Measurements from ENCODE around the gene ULK4. TPM values are rescaled to one million over a fixed set of nuclear protein-coding genes. Genes with fewer than 3 reads are reported as not detected.

The ULK4 gene
- total RNA-seq, 4 donors from 2014 or later: 8.4 to 43.8 (median 20.8) TPM

GRCh38 chr3:41248525-41248924, 713.4 kb downstream of the ULK4 start:
- no peak for TF ChIP-seq POLR2A (IDR thresholded peaks at IDR 0.05)
- no peak for TF ChIP-seq CTCF (IDR thresholded peaks at IDR 0.05)
- no peak for DNase-seq
- Histone ChIP-seq H3K4me3 (no peak overlapping the region), H3K9me3 (no peaks in the 10 kb centered on the region), H3K27ac (no peak overlapping the region), H3K4me1 (no peaks in the 10 kb centered on the region), H3K27me3 (no peaks in the 10 kb centered on the region), H3K36me3 (peaks cover 0 to 4% (median 0%) of the 10 kb centered on the region in 3 donors)

- no peaks in the 10 kb centered on the region for H3K4me1 ChIP-seq
- no peaks in the 10 kb centered on the region for H3K27me3 ChIP-seq
- H3K36me3 ChIP-seq: peaks cover 0 to 4% (median 0%) of the 10 kb centered on the region in 3 donors
- no peak for DNase-seq
- no peak overlapping the region for H3K27ac ChIP-seq
- H3K9me3 ChIP-seq: no peaks in the 10 kb centered on the region
- no peak overlapping the region for H3K4me3 ChIP-seq
- TF ChIP-seq POLR2A (IDR thresholded peaks at IDR 0.05): no peak
These were observed 714.6 kb downstream of the ULK4 start for GRCh38 chr3:41247055-41248004.

- Histone ChIP-seq H3K9me3 (no peaks in the 10 kb centered on the region), H3K27me3 (no peaks in the 10 kb centered on the region), H3K4me3 (no peak overlapping the region), H3K4me1 (no peaks in the 10 kb centered on the region), H3K27ac (no peak overlapping the region), H3K36me3 (peaks cover 0 to 23% (median 0%) of the 10 kb centered on the region in 3 donors)
- DNase-seq: no peak
- TF ChIP-seq POLR2A (IDR thresholded peaks at IDR 0.05): no peak
- no peak for TF ChIP-seq CTCF (IDR thresholded peaks at IDR 0.05)
These were observed 717.1 kb downstream of the ULK4 start for GRCh38 chr3:41244620-41245336.

- no peak for DNase-seq
- Histone ChIP-seq H3K9me3 (no peaks in the 10 kb centered on the region), H3K27ac (no peak overlapping the region), H3K27me3 (no peaks in the 10 kb centered on the region), H3K36me3 (peaks cover 0 to 39% (median 4%) of the 10 kb centered on the region in 3 donors), H3K4me1 (no peaks in the 10 kb centered on the region), H3K4me3 (no peak overlapping the region)
- TF ChIP-seq POLR2A (IDR thresholded peaks at IDR 0.05): no peak
- TF ChIP-seq CTCF (IDR thresholded peaks at IDR 0.05): no peak
These were observed 718.7 kb downstream of the ULK4 start for GRCh38 chr3:41243183-41243582.

- Histone ChIP-seq H3K27ac (no peak overlapping the region), H3K27me3 (no peaks in the 10 kb centered on the region), H3K9me3 (no peaks in the 10 kb centered on the region), H3K4me3 (no peak overlapping the region), H3K4me1 (no peaks in the 10 kb centered on the region), H3K36me3 (peaks cover 0 to 51% (median 4%) of the 10 kb centered on the region in 3 donors)
- TF ChIP-seq POLR2A (IDR thresholded peaks at IDR 0.05) (no peak), CTCF (IDR thresholded peaks at IDR 0.05) (no peak)
- no peak for DNase-seq
These were observed 719.9 kb downstream of the ULK4 start for GRCh38 chr3:41241800-41242571.
